Colonic mucosa (tissue), 4 donors: Measurements from ENCODE around the gene TBX10. TPM values are rescaled to one million over a fixed set of nuclear protein-coding genes. Genes with fewer than 3 reads are reported as not detected.

Experiments
- DNase-seq: peaks from one replicate; pipeline ENCODE4 v3.0.0-alpha.2; 2020
- H3K27ac ChIP-seq: fragments of 200-600 bp; one replicate; pipeline ENCODE4 v1.8.0; 2021
- H3K27me3 ChIP-seq: fragments of 200-600 bp; one replicate; pipeline ENCODE4 v1.8.0; 2021
- H3K36me3 ChIP-seq: fragments of 200-600 bp; one replicate; pipeline ENCODE4 v1.8.0; 2021
- H3K4me1 ChIP-seq: fragments of 200-600 bp; one replicate; pipeline ENCODE4 v1.8.0; 2021; ENCODE audit warnings: mild to moderate bottlenecking
- H3K4me3 ChIP-seq: fragments of 200-600 bp; one replicate; pipeline ENCODE4 v1.8.0; 2021
- H3K9ac ChIP-seq, 2 donors: one replicate each; pipeline ENCODE4 v1.7.0; 2013; ENCODE audit warnings: control low read depth in 2 of 2, low read depth in 2 of 2, low read length in 2 of 2
- H3K9me3 ChIP-seq: fragments of 200-600 bp; one replicate; pipeline ENCODE4 v1.8.0; 2021
- CTCF ChIP-seq: fragments of 200-600 bp; IDR thresholded peaks from one replicate; pipeline ENCODE4 v1.8.0; 2022; ENCODE audit warnings: antibody characterized with exemption, mild to moderate bottlenecking
- intact Hi-C: fragments of 100-400 bp; cut with DNase I; formaldehyde crosslinking; loops from one replicate; pipeline ENCODE4 v1.14.1; 2022
- total RNA-seq, 2 donors: library from RNA; stranded (reverse); fragmentation: NEBNext Ultra II Directional in 1 of 2; extraction: Animal tissue kit (Norgen Biotek cat#: 25700) in 1 of 2; gene quantifications; one replicate each; pipeline ENCODE4 v1.2.1, GENCODE V29; 2021
- donor health status: healthy.
- donor health status: DM: no; HTN: no; CAD: no.
- donor health status: DM: no; HTN: no; CAD: no.

Gene TBX10
- total RNA-seq, 2 donors from 2014 or later, result 7.8 to 19.3 TPM

- Histone ChIP-seq H3K9me3 (no peaks in the 10 kb centered on the region), H3K27me3 (no peaks in the 10 kb centered on the region), H3K27ac (peak overlapping the region; percentile 96), H3K4me3 (peak overlapping the region; percentile 81), H3K36me3 (no peaks in the 10 kb centered on the region), H3K9ac (peak overlapping the region; percentile 91 to 94), H3K4me1 (no peaks in the 10 kb centered on the region)
- no peak for DNase-seq
- intact Hi-C loops, result no loop called here
- no peak for TF ChIP-seq CTCF
These were observed 54.4 kb downstream of the TBX10 start for GRCh38 chr11:67584881-67585873.

GRCh38 chr11:67584205-67584880, 55.2 kb downstream of the TBX10 start:
- DNase-seq, result peak; percentile 88
- Histone ChIP-seq H3K4me1 (no peaks in the 10 kb centered on the region), H3K27ac (peak overlapping the region; percentile 96), H3K4me3 (peak overlapping the region; percentile 81), H3K36me3 (no peaks in the 10 kb centered on the region), H3K27me3 (no peaks in the 10 kb centered on the region), H3K9ac (peak overlapping the region; percentile 91 to 94), H3K9me3 (no peaks in the 10 kb centered on the region)
- no peak for TF ChIP-seq CTCF
- intact Hi-C loops, result no loop called here

- no peaks in the 10 kb centered on the region for H3K4me1 ChIP-seq
- no peaks in the 10 kb centered on the region for H3K9me3 ChIP-seq
- peak; percentile 51 for TF ChIP-seq CTCF
- H3K27ac ChIP-seq, result peak within 1 kb of the TSS; percentile 96
- no peaks in the 10 kb centered on the region for H3K36me3 ChIP-seq
- no peaks in the 10 kb centered on the region for H3K27me3 ChIP-seq
- DNase-seq, result peak; percentile 90
- intact Hi-C loops, result no loop called here
- H3K9ac ChIP-seq, result peak within 1 kb of the TSS; percentile 91 to 94
- peak within 1 kb of the TSS; percentile 81 for H3K4me3 ChIP-seq
These were observed 56.0 kb downstream of the TBX10 start, which contains the start of gene GSTP1 for GRCh38 chr11:67583247-67584204. Gene GSTP1 (plus strand): TSS chr11:67583812. CDS start chr11:67583844, 32 bp downstream.

- Histone ChIP-seq H3K9ac (no peak overlapping the region), H3K4me3 (no peak overlapping the region), H3K4me1 (no peaks in the 10 kb centered on the region), H3K9me3 (no peaks in the 10 kb centered on the region), H3K27me3 (no peaks in the 10 kb centered on the region), H3K36me3 (no peaks in the 10 kb centered on the region), H3K27ac (no peak overlapping the region)
- intact Hi-C loops, result no loop called here
- no peak for TF ChIP-seq CTCF
- DNase-seq, result no peak
These were observed 57.6 kb downstream of the TBX10 start for GRCh38 chr11:67582011-67582410.

- Histone ChIP-seq H3K27ac (no peak overlapping the region), H3K9ac (no peak overlapping the region), H3K9me3 (no peaks in the 10 kb centered on the region), H3K4me3 (no peak overlapping the region), H3K4me1 (no peaks in the 10 kb centered on the region), H3K36me3 (no peaks in the 10 kb centered on the region), H3K27me3 (no peaks in the 10 kb centered on the region)
- peak; percentile 73 for DNase-seq
- intact Hi-C loops, result no loop called here
- no peak for TF ChIP-seq CTCF
These were observed 58.1 kb downstream of the TBX10 start for GRCh38 chr11:67581469-67581868.
